GM18951 (cell line): Measurements from ENCODE around the gene TRMT1L.

Experiments
- POLR2A ChIP-seq: IDR thresholded peaks from 4 replicates; pipeline ENCODE4 v1.6.1; 2011; ENCODE audit warnings: mild to moderate bottlenecking; ENCODE audit not compliant: insufficient read length, insufficient read depth; ENCODE audit errors: extremely low read depth
- in situ Hi-C: fragments of 300-500 bp; cut with MboI; formaldehyde crosslinking; loops from one replicate; pipeline ENCODE4 v1.12.0; 2022; ENCODE audit warnings: low sequenced_read_pairs, mixed read lengths, inconsistent platforms; ENCODE audit not compliant: unreplicated experiment

TRMT1L gene

GRCh38 chr1:185152187-185152767, 4.5 kb downstream of the TRMT1L start:
- in situ Hi-C loops = loop anchor here (25.0 kb wide), 1 partner anchor 340 kb away; no protein-coding TSS in a partner anchor
- TF ChIP-seq POLR2A = no peak

- no peak for TF ChIP-seq POLR2A
Observed at GRCh38 chr1:185151215-185151614, 5.5 kb downstream of the TRMT1L start.

GRCh38 chr1:185144233-185144632, 12.5 kb downstream of the TRMT1L start:
- in situ Hi-C loops = no loop called here
- no peak for TF ChIP-seq POLR2A

More at GRCh38 chr1:185151215-185151614, 5.5 kb downstream of the TRMT1L start:
- in situ Hi-C loops = loop anchor here (25.0 kb wide), 1 partner anchor 339 kb away; no protein-coding TSS in a partner anchor

DNA sequence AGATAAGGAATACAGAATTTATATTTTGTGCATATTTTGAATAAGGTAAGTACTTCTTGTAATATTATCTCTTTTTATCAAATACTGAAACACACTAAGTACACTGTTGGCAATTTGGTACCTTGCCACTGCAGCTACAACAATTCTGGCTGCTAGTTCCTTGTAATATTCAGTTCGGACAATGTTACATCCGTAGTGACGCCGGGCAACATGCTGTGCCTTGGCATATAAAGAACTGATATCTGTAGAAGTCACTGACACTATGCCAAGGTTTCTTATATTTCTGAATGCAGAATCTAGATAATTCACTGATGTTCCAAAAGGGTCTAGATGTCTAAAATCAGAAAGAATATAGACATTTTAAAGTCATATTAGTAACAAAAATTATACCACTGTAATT, 17.5 kb downstream of the TRMT1L start:
- TF ChIP-seq POLR2A = no peak
- in situ Hi-C loops = no loop called here

DNA sequence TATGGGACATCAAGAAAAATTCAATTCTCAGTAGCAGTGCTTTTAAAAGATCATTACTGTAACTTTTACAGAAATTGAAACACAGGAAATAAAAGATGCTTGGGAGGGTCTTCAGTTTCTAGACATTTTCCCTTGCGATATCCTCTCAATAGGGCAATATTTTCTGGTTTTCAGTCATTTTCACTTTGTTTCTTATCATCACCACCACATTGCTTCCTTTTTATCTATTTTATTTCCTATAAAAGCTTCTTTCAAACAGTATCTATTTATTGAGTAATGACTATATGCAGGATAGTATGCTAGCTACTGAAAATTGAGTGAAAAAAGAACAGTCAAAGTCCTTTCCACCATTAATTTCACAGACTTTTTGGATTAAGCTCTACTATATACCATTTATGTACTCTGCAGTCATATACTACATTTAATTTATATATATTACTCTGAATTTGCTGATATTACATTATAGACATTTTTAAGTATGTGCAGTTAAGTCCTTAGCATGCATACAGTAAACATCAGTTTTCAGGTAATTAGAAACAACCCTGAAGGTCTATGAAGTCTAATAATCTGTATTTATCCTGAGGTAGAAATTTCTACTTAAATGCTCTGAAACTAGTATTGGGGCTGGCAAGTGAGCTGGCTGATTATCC, 18.7 kb downstream of the TRMT1L start:
- in situ Hi-C loops = no loop called here
- no peak for TF ChIP-seq POLR2A

- TF ChIP-seq POLR2A = no peak
- in situ Hi-C loops = no loop called here
Observed at GRCh38 chr1:185132534-185132933, 24.2 kb downstream of the TRMT1L start.

DNA sequence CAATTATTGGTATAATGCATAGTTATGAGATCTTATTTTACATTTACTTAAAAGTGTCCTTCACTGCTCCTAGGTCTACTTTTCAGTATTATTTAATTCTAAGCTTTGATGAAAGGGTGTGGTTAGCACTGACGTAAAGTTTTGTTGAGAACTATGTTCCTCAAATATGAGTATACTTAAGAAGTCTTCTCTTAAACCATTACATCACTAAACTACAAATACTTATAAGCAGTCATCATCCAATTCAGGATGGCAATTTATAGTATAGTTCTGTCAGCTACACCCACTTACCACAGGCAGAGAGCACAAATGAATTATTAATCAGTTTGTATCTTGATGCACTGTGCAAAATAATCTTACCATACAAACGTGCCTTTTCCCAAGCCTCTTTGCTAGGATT, 27.0 kb downstream of the TRMT1L start:
- in situ Hi-C loops = no loop called here
- no peak for TF ChIP-seq POLR2A

- in situ Hi-C loops = no loop called here
- no peak for TF ChIP-seq POLR2A
Observed at GRCh38 chr1:185112356-185112755, 44.4 kb downstream of the TRMT1L start.

DNA sequence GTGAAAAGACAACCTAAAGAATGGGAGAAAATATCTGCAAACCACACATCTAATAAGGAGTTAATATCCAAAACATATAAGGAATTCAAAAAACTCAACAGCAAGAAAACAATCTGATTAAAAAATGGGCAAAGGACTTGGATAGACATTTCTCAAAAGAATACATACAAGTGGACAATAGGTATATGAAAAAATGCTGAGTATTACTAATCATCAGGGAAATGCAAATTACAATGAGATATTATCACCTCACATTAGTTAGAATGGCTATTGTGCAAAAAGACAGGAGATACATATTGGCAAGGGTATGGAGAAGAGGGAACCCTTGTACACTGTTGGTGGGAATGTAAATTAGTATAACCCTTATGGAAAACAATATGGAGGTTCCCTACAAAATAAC, 44.9 kb downstream of the TRMT1L start:
- in situ Hi-C loops = no loop called here
- no peak for TF ChIP-seq POLR2A

DNA sequence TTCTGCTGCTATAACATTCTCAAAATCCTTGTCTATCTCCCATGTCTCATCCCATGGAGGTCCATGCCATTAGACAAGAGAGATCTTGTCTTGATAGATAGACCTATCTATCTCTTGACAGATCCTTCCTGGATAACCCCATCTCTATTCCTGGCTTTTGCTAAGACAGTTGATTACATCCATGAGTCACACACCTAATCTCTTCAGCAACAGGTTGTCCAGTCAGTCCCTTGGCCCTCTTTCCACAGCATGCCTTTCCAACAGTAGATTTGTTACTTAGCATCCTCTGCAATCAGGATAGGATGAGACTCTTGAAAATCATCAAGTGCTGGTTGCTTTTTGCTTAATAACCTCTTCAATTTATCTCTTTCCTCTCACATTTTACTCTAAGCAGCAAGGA, 46.6 kb downstream of the TRMT1L start:
- no peak for TF ChIP-seq POLR2A
- in situ Hi-C loops = no loop called here

DNA sequence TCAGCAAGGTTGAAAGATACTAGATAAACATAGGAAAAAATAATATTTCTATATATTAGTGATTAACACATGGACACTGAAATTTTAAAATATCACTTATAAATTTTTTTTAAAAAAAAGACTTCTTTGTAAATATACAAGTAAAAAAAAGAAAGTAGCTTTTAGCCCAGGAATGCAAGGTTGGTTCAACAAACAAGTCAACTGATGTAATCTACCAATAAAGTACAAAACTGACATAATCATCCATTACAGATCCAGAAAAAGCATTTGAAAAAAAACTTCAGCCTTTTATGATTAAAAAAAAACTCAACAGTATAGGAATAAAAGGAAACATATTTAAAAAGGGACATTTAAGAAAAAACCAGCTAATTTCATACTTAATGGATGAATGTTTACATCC, 48.4 kb downstream of the TRMT1L start:
- in situ Hi-C loops = no loop called here
- TF ChIP-seq POLR2A = no peak

- in situ Hi-C loops = no loop called here
- no peak for TF ChIP-seq POLR2A
Observed at GRCh38 chr1:185105121-185105520, 51.6 kb downstream of the TRMT1L start.

DNA sequence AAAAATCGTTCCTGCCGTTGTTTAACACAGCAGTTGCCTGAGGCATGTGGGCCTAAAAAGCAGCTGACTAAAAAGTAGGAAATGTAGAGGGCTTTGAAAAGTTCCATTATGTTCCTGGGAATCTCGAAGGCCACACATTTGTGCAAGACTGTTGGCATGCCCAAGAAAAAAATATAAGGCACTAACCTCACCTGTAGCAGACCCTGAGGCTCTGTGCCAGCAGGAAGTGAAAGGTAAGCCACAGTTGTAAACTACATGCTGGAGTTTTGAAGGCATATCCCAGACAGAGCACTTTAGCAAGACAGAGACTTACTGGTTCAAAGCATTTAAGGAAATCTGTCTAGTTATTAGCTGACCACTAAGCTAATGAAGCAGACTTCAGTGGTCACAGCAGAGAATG, 52.7 kb downstream of the TRMT1L start:
- in situ Hi-C loops = no loop called here
- no peak for TF ChIP-seq POLR2A

GRCh38 chr1:185096531-185096930, 60.2 kb downstream of the TRMT1L start:
- no peak for TF ChIP-seq POLR2A
- in situ Hi-C loops = no loop called here

DNA sequence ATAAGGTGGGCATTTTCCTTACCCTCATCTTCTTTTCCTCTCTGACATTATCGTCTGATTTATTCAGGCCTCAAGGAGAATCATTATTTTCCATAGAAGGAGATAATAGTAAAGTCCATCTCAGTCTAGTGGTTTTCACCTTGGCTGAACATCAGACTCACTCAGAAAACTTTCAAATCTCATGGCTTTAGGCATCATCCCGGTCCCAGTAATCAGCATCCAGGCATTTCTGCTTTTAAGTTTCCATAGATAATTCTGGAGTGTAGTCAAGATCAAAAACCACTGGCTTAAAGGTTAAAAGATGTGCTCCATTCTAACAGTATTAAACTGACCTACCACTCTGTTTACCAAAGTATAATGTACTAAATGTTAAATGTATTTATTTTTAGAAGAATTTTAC, 62.0 kb downstream of the TRMT1L start:
- in situ Hi-C loops = no loop called here
- no peak for TF ChIP-seq POLR2A

DNA sequence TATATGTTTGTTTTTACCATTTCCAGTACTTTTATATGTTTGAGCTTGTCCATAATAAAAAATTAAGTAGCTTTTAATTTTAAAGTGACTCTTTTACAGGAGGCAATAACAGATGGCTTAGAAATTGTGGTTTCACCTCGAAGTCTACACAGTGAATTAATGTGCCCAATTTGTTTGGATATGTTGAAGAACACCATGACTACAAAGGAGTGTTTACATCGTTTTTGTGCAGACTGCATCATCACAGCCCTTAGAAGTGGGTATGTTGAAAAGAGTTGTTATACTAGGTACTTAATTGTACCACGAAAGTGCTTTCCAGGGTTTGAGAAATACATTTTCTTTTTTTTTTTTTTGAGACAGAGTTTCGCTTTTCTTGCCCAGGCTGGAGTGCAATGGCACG, 65.3 kb downstream of the TRMT1L start:
- TF ChIP-seq POLR2A = no peak
- in situ Hi-C loops = no loop called here
